Caki2 (cell line): ENCODE data around the gene GRHL3. TPM values are rescaled to one million over a fixed set of nuclear protein-coding genes. Genes with fewer than 3 reads are reported as not detected.

ENCODE experiments used
- total RNA-seq: library from RNA; depleted of rRNA; stranded (reverse); fragments of >200 nt; shearing (Covaris generic); gene quantifications from 2 replicates; pipeline ENCODE4 v1.2.3, GENCODE V29; 2014; ENCODE audit warnings: low replicate concordance; rRNA removed

GRHL3 gene
- total RNA-seq, 1 experiment from 2014 or later: 0.03 TPM

Other genes with a start within 250 kb of the GRHL3 start
- gene MYOM3, start 207.2 kb upstream of the GRHL3 start, total RNA-seq: 30.5 and 31.5 TPM in 2 replicates
- 0.61 and 0.68 TPM in 2 replicates for gene IL22RA1, start 176.2 kb upstream of the GRHL3 start, total RNA-seq
- gene IFNLR1, start 132.1 kb upstream of the GRHL3 start, total RNA-seq: 0.17 and 4.1 TPM in 2 replicates
- gene STPG1, start 94.4 kb downstream of the GRHL3 start, total RNA-seq: 7.7 and 9.3 TPM in 2 replicates
- gene NIPAL3, start 96.4 kb downstream of the GRHL3 start, total RNA-seq: 10.4 and 11.8 TPM in 2 replicates
- gene RCAN3, start 183.5 kb downstream of the GRHL3 start, total RNA-seq: 4.0 and 13.7 TPM in 2 replicates
- gene NCMAP, start 236.7 kb downstream of the GRHL3 start, total RNA-seq: not detected in 2 replicates